Smooth muscle cell (in vitro differentiated cells): Measurements from ENCODE around the gene DLX2. TPM values are rescaled to one million over a fixed set of nuclear protein-coding genes. Genes with fewer than 3 reads are reported as not detected.

Experiments
- DNase-seq: peaks from one replicate; lab custom pipeline; 2025; ENCODE audit not compliant: unreplicated experiment; lab: John Stamatoyannopoulos, UW
- H2AFZ ChIP-seq: fragments of 200-600 bp; sonication (generic); 2 replicates; pipeline ENCODE4 v1.6.0; 2016; ENCODE audit warnings: antibody characterized with exemption, low read depth, mild to moderate bottlenecking
- H3F3A ChIP-seq: fragments of 200-600 bp; sonication (generic); 2 replicates; pipeline ENCODE4 v1.6.0; 2017; ENCODE audit warnings: antibody characterized with exemption, low read depth
- H3K27ac ChIP-seq: fragments of 200-600 bp; sonication (generic); 2 replicates; pipeline ENCODE4 v1.5.1; 2016; ENCODE audit warnings: low read depth, mild to moderate bottlenecking
- H3K27me3 ChIP-seq: fragments of 200-600 bp; sonication (generic); 2 replicates; pipeline ENCODE4 v1.6.1; 2016; ENCODE audit warnings: low read depth, mild to moderate bottlenecking
- H3K36me3 ChIP-seq: fragments of 200-600 bp; sonication (generic); 2 replicates; pipeline ENCODE4 v1.5.1; 2016; ENCODE audit warnings: low read depth
- H3K4me1 ChIP-seq: fragments of 200-600 bp; sonication (generic); 2 replicates; pipeline ENCODE4 v1.5.1; 2016; ENCODE audit warnings: low read depth
- H3K4me2 ChIP-seq: fragments of 200-600 bp; sonication (generic); 2 replicates; pipeline ENCODE4 v1.6.0; 2016; ENCODE audit warnings: mild to moderate bottlenecking
- H3K4me3 ChIP-seq: fragments of 200-600 bp; sonication (generic); 2 replicates; pipeline ENCODE4 v1.5.1; 2016; ENCODE audit warnings: mild to moderate bottlenecking
- H3K79me2 ChIP-seq: fragments of 200-600 bp; sonication (generic); 2 replicates; pipeline ENCODE4 v1.6.0; 2016; ENCODE audit warnings: low read depth, mild to moderate bottlenecking
- H3K9ac ChIP-seq: fragments of 200-600 bp; sonication (generic); 2 replicates; pipeline ENCODE4 v1.6.0; 2016; ENCODE audit warnings: low read depth
- H3K9me3 ChIP-seq: fragments of 200-600 bp; sonication (generic); replicated peaks from 2 replicates; pipeline ENCODE4 v1.5.1; 2016; ENCODE audit warnings: low read depth
- H4K20me1 ChIP-seq: fragments of 200-600 bp; sonication (generic); 2 replicates; pipeline ENCODE4 v1.6.0; 2016; ENCODE audit warnings: low read depth
- WGBS: methylation state at CpG from one replicate; pipeline ENCODE4 v1.1.7; 2016; ENCODE audit warnings: low lambda C conversion rate; 5-methylcytosine and 5-hydroxymethylcytosine counted together
- polyA plus RNA-seq: library from polyadenylated mRNA; unstranded; fragments of >200 nt; fragmentation: Nextera tagmentation; extraction: Ambion mirVana; gene quantifications from 2 replicates; pipeline ENCODE4 v1.2.1, GENCODE V29; 2016
- total RNA-seq: library from RNA; depleted of rRNA; stranded (reverse); fragments of >200 nt; gene quantifications from 2 replicates; pipeline ENCODE4 v1.2.3, GENCODE V29; 2014
- TF ChIP-seq, protein P1 (sequence below): fragments of 200-600 bp; sonication (generic); IDR thresholded peaks from 2 replicates; pipeline ENCODE4 v1.5.1; 2017; ENCODE audit warnings: borderline replicate concordance, mild to moderate bottlenecking, antibody characterized with exemption; ENCODE audit not compliant: insufficient read depth, poor library complexity, severe bottlenecking

Gene DLX2
- total and polyA plus RNA-seq, 2 experiments from 2014 or later = 1.9 TPM

DNA sequence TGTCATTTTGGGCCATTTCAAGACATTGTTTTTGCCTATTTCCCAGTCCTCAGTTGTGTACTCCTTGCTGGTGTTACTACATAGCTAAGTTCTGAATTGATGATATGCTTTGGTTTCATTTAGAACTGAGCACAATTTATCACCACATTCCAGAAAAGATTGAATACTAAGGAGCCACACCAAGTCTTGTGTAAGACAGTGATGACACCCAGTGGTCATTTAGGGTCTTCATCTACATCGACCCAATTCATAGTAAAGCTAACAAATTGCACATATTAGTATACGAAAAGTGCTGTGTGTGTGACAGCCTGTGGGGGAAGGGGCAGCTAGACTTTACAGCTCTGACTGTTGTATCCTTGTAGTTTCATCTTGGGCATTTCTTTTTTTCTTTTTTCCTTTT, 10.9 kb upstream of the DLX2 start:
- H3K4me2 ChIP-seq = no peak overlapping the region
- no peak for DNase-seq
- WGBS = 39% methylated on average over 2 of the region's 2 CpGs
- no peaks in the 10 kb centered on the region for H3F3A ChIP-seq
- H3K9me3 ChIP-seq = no peaks in the 10 kb centered on the region
- no peak overlapping the region for H3K27ac ChIP-seq
- TF ChIP-seq, protein P1, sequence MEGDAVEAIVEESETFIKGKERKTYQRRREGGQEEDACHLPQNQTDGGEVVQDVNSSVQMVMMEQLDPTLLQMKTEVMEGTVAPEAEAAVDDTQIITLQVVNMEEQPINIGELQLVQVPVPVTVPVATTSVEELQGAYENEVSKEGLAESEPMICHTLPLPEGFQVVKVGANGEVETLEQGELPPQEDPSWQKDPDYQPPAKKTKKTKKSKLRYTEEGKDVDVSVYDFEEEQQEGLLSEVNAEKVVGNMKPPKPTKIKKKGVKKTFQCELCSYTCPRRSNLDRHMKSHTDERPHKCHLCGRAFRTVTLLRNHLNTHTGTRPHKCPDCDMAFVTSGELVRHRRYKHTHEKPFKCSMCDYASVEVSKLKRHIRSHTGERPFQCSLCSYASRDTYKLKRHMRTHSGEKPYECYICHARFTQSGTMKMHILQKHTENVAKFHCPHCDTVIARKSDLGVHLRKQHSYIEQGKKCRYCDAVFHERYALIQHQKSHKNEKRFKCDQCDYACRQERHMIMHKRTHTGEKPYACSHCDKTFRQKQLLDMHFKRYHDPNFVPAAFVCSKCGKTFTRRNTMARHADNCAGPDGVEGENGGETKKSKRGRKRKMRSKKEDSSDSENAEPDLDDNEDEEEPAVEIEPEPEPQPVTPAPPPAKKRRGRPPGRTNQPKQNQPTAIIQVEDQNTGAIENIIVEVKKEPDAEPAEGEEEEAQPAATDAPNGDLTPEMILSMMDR = peak; percentile 44
- no peak overlapping the region for H3K9ac ChIP-seq
- no peaks in the 10 kb centered on the region for H4K20me1 ChIP-seq
- no peaks in the 10 kb centered on the region for H3K36me3 ChIP-seq
- no peak overlapping the region for H3K4me3 ChIP-seq
- H3K79me2 ChIP-seq = no peaks in the 10 kb centered on the region
- H3K27me3 ChIP-seq = peaks cover 24% of the 10 kb centered on the region
- no peak overlapping the region for H2AFZ ChIP-seq
- peaks cover 3% of the 10 kb centered on the region for H3K4me1 ChIP-seq

DNA sequence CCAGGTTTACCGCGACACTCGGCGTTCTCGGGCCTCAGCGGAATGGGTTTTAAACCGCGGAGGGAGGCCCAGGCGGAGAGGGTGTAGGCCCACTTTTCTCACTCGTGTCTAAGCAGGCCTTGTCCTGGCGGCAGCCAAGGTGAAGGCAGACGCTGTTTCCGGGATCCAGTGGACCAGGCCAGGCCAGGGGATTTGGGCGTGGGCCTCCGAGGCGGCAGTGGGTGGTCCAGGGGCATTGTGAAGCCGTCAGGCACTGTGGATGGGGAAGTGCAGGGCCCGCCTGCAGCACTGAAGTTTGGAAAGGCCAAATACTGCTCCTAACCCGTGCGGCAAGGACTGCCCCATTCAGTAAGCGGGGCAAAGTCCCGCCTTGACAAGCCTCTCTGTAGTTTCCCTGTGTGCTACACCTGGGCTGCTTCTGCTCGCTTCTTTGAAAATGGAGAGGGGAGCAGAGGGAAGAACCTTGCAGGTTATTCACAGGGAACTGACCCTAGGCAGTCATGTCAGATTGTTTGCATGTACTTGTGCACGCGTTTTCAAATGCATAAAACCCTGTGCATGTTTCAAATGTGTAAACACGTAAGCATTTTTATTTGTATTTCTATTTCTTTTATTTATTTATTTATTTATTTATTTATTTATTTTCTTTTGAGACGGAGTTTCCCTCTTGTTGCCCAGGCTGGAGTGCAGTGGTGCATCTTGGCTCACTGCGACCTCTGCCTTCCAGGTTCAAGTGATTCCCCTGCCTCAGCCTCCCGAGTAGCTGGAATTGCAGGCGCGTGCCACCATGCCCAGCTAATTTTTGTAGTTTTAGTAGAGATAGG, 7.5 kb upstream of the DLX2 start:
- Histone ChIP-seq H2AFZ (no peak overlapping the region), H3K9ac (no peak overlapping the region), H3K36me3 (no peaks in the 10 kb centered on the region), H3K79me2 (no peaks in the 10 kb centered on the region), H4K20me1 (no peaks in the 10 kb centered on the region), H3K4me1 (peaks cover 10% of the 10 kb centered on the region), H3K9me3 (no peaks in the 10 kb centered on the region), H3F3A (no peaks in the 10 kb centered on the region), H3K4me2 (no peak overlapping the region), H3K4me3 (no peak overlapping the region), H3K27ac (no peak overlapping the region), H3K27me3 (peaks cover 50% of the 10 kb centered on the region)
- DNase-seq = no peak
- WGBS = 59% methylated on average over 31 of the region's 31 CpGs
- TF ChIP-seq, protein P1 = no peak

DNA sequence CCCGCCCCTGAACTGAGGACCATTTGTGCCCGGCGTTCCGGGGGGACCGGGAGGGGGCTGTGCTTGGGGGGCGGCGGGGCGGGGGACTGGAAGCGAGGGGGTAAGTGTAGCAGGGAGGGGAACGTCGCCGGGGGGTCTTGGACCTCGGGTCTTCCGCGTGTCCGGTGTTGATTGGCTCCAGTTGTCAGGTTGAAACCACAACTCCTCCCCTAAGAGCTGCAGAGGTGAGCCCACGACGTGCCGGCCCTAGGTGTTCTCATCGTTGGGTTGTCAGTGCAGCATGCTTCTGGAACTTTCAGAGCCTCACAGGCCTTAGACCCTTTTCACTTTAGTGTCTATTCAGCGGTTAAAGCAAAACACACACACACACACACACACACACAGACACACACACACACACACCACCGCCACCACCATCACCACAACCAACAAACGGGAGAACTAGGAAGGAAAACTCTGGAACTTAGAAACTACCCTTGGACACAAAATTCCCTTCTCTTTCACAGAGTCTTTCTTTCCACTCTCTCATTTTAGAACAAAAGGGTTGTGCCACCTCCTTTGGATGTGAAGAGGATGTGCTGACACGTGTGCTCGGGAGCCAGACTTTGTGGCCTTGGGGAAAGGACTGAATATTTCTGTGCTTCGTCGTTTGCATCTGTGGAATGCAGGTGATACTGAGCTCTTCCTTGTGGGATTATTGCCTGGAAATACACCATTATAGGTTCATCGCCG, 6.7 kb upstream of the DLX2 start:
- H2AFZ ChIP-seq = no peak overlapping the region
- TF ChIP-seq, protein P1 = no peak
- peaks cover 57% of the 10 kb centered on the region for H3K27me3 ChIP-seq
- H3K36me3 ChIP-seq = no peaks in the 10 kb centered on the region
- H3K79me2 ChIP-seq = no peaks in the 10 kb centered on the region
- H3K4me1 ChIP-seq = peaks cover 10% of the 10 kb centered on the region
- H3K4me3 ChIP-seq = no peak overlapping the region
- WGBS = 39% methylated on average over 29 of the region's 29 CpGs
- no peak overlapping the region for H3K9ac ChIP-seq
- DNase-seq = no peak
- H3K27ac ChIP-seq = no peak overlapping the region
- H3K4me2 ChIP-seq = no peak overlapping the region
- H4K20me1 ChIP-seq = no peaks in the 10 kb centered on the region
- H3K9me3 ChIP-seq = no peaks in the 10 kb centered on the region
- no peaks in the 10 kb centered on the region for H3F3A ChIP-seq

DNA sequence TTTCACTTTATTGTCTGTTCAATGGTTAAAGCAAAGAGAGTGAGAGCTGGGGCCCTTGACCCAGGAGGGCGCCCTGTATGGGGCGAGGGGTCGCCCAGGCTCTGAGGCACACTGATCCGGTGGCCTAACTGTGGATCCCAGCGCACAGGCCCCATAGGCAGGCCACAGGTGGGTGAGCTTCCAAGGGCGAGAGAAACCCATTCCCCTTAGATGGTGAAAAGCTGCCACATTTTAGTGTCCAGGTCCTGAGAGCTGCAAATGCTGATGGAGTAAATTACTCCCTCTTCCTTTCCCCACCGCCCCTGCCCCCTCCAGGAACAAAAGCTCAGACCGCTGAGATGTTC, 5.9 kb upstream of the DLX2 start:
- no peak overlapping the region for H3K27ac ChIP-seq
- no peak overlapping the region for H2AFZ ChIP-seq
- H4K20me1 ChIP-seq = no peaks in the 10 kb centered on the region
- peaks cover 10% of the 10 kb centered on the region for H3K4me1 ChIP-seq
- peaks cover 64% of the 10 kb centered on the region for H3K27me3 ChIP-seq
- H3K36me3 ChIP-seq = no peaks in the 10 kb centered on the region
- no peaks in the 10 kb centered on the region for H3K79me2 ChIP-seq
- H3K9ac ChIP-seq = no peak overlapping the region
- H3F3A ChIP-seq = no peaks in the 10 kb centered on the region
- H3K4me2 ChIP-seq = no peak overlapping the region
- WGBS = 65% methylated on average over 8 of the region's 8 CpGs
- TF ChIP-seq, protein P1 = no peak
- no peaks in the 10 kb centered on the region for H3K9me3 ChIP-seq
- H3K4me3 ChIP-seq = no peak overlapping the region
- DNase-seq = no peak
